Mesenchymal stem cell (in vitro differentiated cells and primary cell): ENCODE data around the gene SCPEP1.
"Not testable (repeated sequence)": the region's sequence is repeated elsewhere in the genome, so short reads cannot be mapped to it uniquely, and the experiment has no call there.

Experiments
- DNase-seq: peaks from one replicate; pipeline ENCODE4 v3.0.0-alpha.2; 2013
- H2AFZ ChIP-seq: one replicate; pipeline ENCODE4 v1.6.1; 2013; ENCODE audit warnings: low read depth, mild to moderate bottlenecking, control low read depth, inconsistent platforms, low read length, moderate library complexity
- H2AK5ac ChIP-seq: 2 replicates; pipeline ENCODE4 v1.6.1; 2013; ENCODE audit warnings: low read length, moderate library complexity, mild to moderate bottlenecking, inconsistent platforms; ENCODE audit not compliant: severe bottlenecking
- H2BK120ac ChIP-seq: one replicate; pipeline ENCODE4 v1.6.1; 2013; ENCODE audit warnings: low read depth, mild to moderate bottlenecking, inconsistent platforms, low read length, moderate library complexity
- H2BK12ac ChIP-seq, 2 experiments: one replicate each; pipeline ENCODE4 v1.6.1; 2013; ENCODE audit warnings: inconsistent platforms in 2 of 2, low read length in 2 of 2, mild to moderate bottlenecking in 2 of 2, moderate library complexity in 2 of 2, control low read depth in 1 of 2
- H2BK15ac ChIP-seq: one replicate; pipeline ENCODE4 v1.6.1; 2013; ENCODE audit warnings: mild to moderate bottlenecking, low read depth, inconsistent platforms; ENCODE audit not compliant: poor library complexity, severe bottlenecking
- H2BK5ac ChIP-seq: 2 replicates; pipeline ENCODE4 v1.6.1; 2013; ENCODE audit warnings: low read depth, mild to moderate bottlenecking, low read length, control low read depth, inconsistent platforms; ENCODE audit not compliant: poor library complexity, severe bottlenecking
- H3K14ac ChIP-seq, 2 experiments: one replicate each; pipeline ENCODE4 v1.6.1; 2013; ENCODE audit warnings: inconsistent platforms in 2 of 2, low read length in 2 of 2, control low read depth in 1 of 2, mild to moderate bottlenecking in 1 of 2, moderate library complexity in 1 of 2
- H3K18ac ChIP-seq, 2 experiments: one replicate each; pipeline ENCODE4 v1.6.1; 2013; ENCODE audit warnings: inconsistent platforms in 2 of 2, low read length in 2 of 2, control low read depth in 1 of 2, low read depth in 1 of 2, mild to moderate bottlenecking in 1 of 2
- H3K23ac ChIP-seq, 2 experiments: one replicate each; pipeline ENCODE4 v1.6.1; 2013; ENCODE audit warnings: inconsistent platforms in 2 of 2, low read length in 2 of 2, mild to moderate bottlenecking in 2 of 2, moderate library complexity in 2 of 2, control low read depth in 1 of 2
- H3K27ac ChIP-seq: 2 replicates; pipeline ENCODE4 v1.5.1; 2013; ENCODE audit warnings: mild to moderate bottlenecking, moderate library complexity, low read length, control low read depth, inconsistent platforms; ENCODE audit not compliant: poor library complexity, severe bottlenecking
- H3K27me3 ChIP-seq, 2 experiments: 2 replicates each; pipeline versions ENCODE4 v1.6.1 to v1.7.0; 2013; ENCODE audit warnings: low read length in 2 of 2, mild to moderate bottlenecking in 2 of 2, moderate library complexity in 2 of 2, control low read depth in 1 of 2, inconsistent platforms in 1 of 2; ENCODE audit not compliant: control insufficient read depth in 1 of 2, insufficient read depth in 1 of 2
- H3K36me3 ChIP-seq, 2 experiments: 2 replicates each; pipeline versions ENCODE4 v1.6.1 to v1.7.0; 2013; ENCODE audit warnings: low read length in 2 of 2, control low read depth in 1 of 2, inconsistent platforms in 1 of 2, low read depth in 1 of 2, mild to moderate bottlenecking in 1 of 2; ENCODE audit not compliant: insufficient read depth in 2 of 2, control insufficient read depth in 1 of 2
- H3K4ac ChIP-seq, 2 experiments: one replicate each; pipeline ENCODE4 v1.6.1; 2013; ENCODE audit warnings: inconsistent platforms in 2 of 2, low read length in 2 of 2, mild to moderate bottlenecking in 2 of 2, moderate library complexity in 2 of 2, control low read depth in 1 of 2, low read depth in 1 of 2
- H3K4me1 ChIP-seq: 2 replicates; pipeline ENCODE4 v1.6.1; 2013; ENCODE audit warnings: low read depth, low read length, control low read depth; ENCODE audit not compliant: control insufficient read depth, insufficient read depth
- H3K4me2 ChIP-seq: 2 replicates; pipeline ENCODE4 v1.6.1; 2013; ENCODE audit warnings: low read length, mild to moderate bottlenecking, inconsistent platforms; ENCODE audit not compliant: poor library complexity, severe bottlenecking
- H3K4me3 ChIP-seq, 2 experiments: 2 replicates each; pipeline versions ENCODE4 v1.5.1 to v1.7.0; 2013; ENCODE audit warnings: low read length in 2 of 2, mild to moderate bottlenecking in 2 of 2, control low read depth in 1 of 2, low read depth in 1 of 2; ENCODE audit not compliant: insufficient read depth in 1 of 2
- H3K79me1 ChIP-seq: replicated peaks from 2 replicates; pipeline ENCODE4 v1.6.1; 2013; ENCODE audit warnings: mild to moderate bottlenecking, control low read depth, low read length, inconsistent platforms; ENCODE audit not compliant: poor library complexity, severe bottlenecking
- H3K9ac ChIP-seq: 2 replicates; pipeline ENCODE4 v1.7.0; 2013; ENCODE audit warnings: mild to moderate bottlenecking, low read length, moderate library complexity
- H3K9me3 ChIP-seq: 2 replicates; pipeline ENCODE4 v1.7.0; 2013; ENCODE audit warnings: mild to moderate bottlenecking, low read length; ENCODE audit not compliant: control insufficient read depth
- H4K8ac ChIP-seq: one replicate; pipeline ENCODE4 v1.6.1; 2013; ENCODE audit warnings: inconsistent platforms, mild to moderate bottlenecking, low read length, moderate library complexity
- H4K91ac ChIP-seq: one replicate; pipeline ENCODE4 v1.6.1; 2013; ENCODE audit warnings: mild to moderate bottlenecking, low read length, inconsistent platforms
- WGBS: methylation state at CpG from one replicate; pipeline ENCODE4 v1.1.7; 2013; ENCODE audit warnings: mixed read lengths; 5-methylcytosine and 5-hydroxymethylcytosine counted together

The SCPEP1 gene

GRCh38 chr17:56936697-56937322 lies 41.1 kb upstream of the SCPEP1 start:
- WGBS = 95% methylated on average over 6 of the region's 6 CpGs
- H3K4me2 ChIP-seq = no peak overlapping the region

GRCh38 chr17:56937687-56938086 lies 40.2 kb upstream of the SCPEP1 start:
- 86% methylated on average over 2 of the region's 2 CpGs for WGBS
- H3K23ac ChIP-seq = no peak overlapping the region
- H3K4me1 ChIP-seq = no peaks in the 10 kb centered on the region
- no peak overlapping the region for H3K4me3 ChIP-seq
- peak overlapping the region; percentile 1 for H3K9ac ChIP-seq
- H2BK12ac ChIP-seq = no peak overlapping the region
- no peak overlapping the region for H2BK15ac ChIP-seq
- H2BK5ac ChIP-seq = no peak overlapping the region
- no peak overlapping the region for H3K4ac ChIP-seq
- peak; percentile 28 for DNase-seq
- peaks cover 13% of the 10 kb centered on the region for H3K79me1 ChIP-seq
- no peaks in the 10 kb centered on the region for H3K27me3 ChIP-seq
- H3K18ac ChIP-seq = no peak overlapping the region
- no peak overlapping the region for H3K14ac ChIP-seq
- H3K27ac ChIP-seq = no peak overlapping the region
- no peaks in the 10 kb centered on the region for H3K9me3 ChIP-seq
- no peak overlapping the region for H2AK5ac ChIP-seq
- no peak overlapping the region for H4K91ac ChIP-seq
- no peak overlapping the region for H4K8ac ChIP-seq
- H3K36me3 ChIP-seq = peaks cover 27 to 64% of the 10 kb centered on the region in 2 experiments
- H3K4me2 ChIP-seq = no peak overlapping the region
- H2BK120ac ChIP-seq = no peak overlapping the region
- H2AFZ ChIP-seq = no peak overlapping the region

More at GRCh38 chr17:56936697-56937322, 41.1 kb upstream of the SCPEP1 start:
- Histone ChIP-seq H3K14ac (no peak overlapping the region), H3K4me3 (no peak overlapping the region), H3K27me3 (no peaks in the 10 kb centered on the region), H3K27ac (no peak overlapping the region), H2BK120ac (no peak overlapping the region), H2BK5ac (no peak overlapping the region), H3K36me3 (peaks cover 25 to 58% of the 10 kb centered on the region in 2 experiments), H3K79me1 (peaks cover 12% of the 10 kb centered on the region), H4K91ac (no peak overlapping the region), H3K9me3 (no peaks in the 10 kb centered on the region), H3K9ac (no peak overlapping the region), H2AK5ac (no peak overlapping the region), H2AFZ (no peak overlapping the region), H3K4ac (no peak overlapping the region), H4K8ac (no peak overlapping the region), H2BK15ac (no peak overlapping the region), H3K23ac (no peak overlapping the region), H3K4me1 (no peaks in the 10 kb centered on the region), H3K18ac (no peak overlapping the region), H2BK12ac (no peak overlapping the region)
- DNase-seq = no peak

DNA sequence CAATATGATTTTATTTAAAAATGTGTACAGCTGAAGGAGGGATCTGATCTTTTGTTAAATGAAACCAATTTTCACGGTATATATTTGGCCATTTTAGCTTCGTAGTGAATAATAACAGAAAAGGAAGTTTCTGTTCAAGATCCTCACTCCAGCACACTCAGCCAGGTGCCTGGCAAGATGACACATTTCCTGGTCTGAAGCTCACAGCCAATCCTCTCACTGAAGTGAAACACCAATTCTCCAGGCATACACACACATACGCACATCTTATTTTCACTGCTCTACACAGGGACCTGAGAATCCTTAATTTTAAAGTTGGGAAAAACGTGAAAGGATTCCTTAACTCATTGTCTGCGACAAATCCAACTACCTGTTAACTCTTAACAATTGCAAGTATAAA lies 39.7 kb upstream of the SCPEP1 start:
- H2BK5ac ChIP-seq, H3K4me1 ChIP-seq, H3K27me3 ChIP-seq, H3K4me2 ChIP-seq, H3K18ac ChIP-seq, H3K23ac ChIP-seq, H2AK5ac ChIP-seq, H2BK15ac ChIP-seq, H2BK120ac ChIP-seq, H3K27ac ChIP-seq, H3K4me3 ChIP-seq, H3K9me3 ChIP-seq, DNase-seq, H3K14ac ChIP-seq, H4K8ac ChIP-seq, H2AFZ ChIP-seq, H3K9ac ChIP-seq, H2BK12ac ChIP-seq, H3K4ac ChIP-seq, H4K91ac ChIP-seq: not testable (repeated sequence)
- WGBS = 89% methylated on average over 3 of the region's 5 CpGs
- Histone ChIP-seq H3K79me1 (peaks cover 13% of the 10 kb centered on the region), H3K36me3 (peaks cover 22 to 69% of the 10 kb centered on the region in 2 experiments)

GRCh38 chr17:56939869-56940484 lies 38.0 kb upstream of the SCPEP1 start:
- H3K4me1 ChIP-seq = no peaks in the 10 kb centered on the region
- H2AFZ ChIP-seq = no peak overlapping the region
- no peak overlapping the region for H3K4ac ChIP-seq
- no peak overlapping the region for H3K9ac ChIP-seq
- H2BK120ac ChIP-seq = no peak overlapping the region
- peak; percentile 77 for DNase-seq
- no peak overlapping the region for H3K14ac ChIP-seq
- no peak overlapping the region for H2BK12ac ChIP-seq
- no peak overlapping the region for H4K91ac ChIP-seq
- no peak overlapping the region for H2BK5ac ChIP-seq
- H3K9me3 ChIP-seq = no peaks in the 10 kb centered on the region
- H3K23ac ChIP-seq = no peak overlapping the region
- no peak overlapping the region for H2BK15ac ChIP-seq
- H3K27me3 ChIP-seq = no peaks in the 10 kb centered on the region
- no peak overlapping the region for H4K8ac ChIP-seq
- 61% methylated on average over 9 of the region's 11 CpGs for WGBS
- H3K36me3 ChIP-seq = peaks cover 26 to 66% of the 10 kb centered on the region in 2 experiments
- no peak overlapping the region for H3K27ac ChIP-seq
- H3K4me3 ChIP-seq = no peak overlapping the region
- no peak overlapping the region for H3K4me2 ChIP-seq
- no peak overlapping the region for H3K18ac ChIP-seq
- H2AK5ac ChIP-seq = no peak overlapping the region
- peaks cover 15% of the 10 kb centered on the region for H3K79me1 ChIP-seq
